ENCODE measurements around the gene ANXA6.

The ANXA6 gene

DNA sequence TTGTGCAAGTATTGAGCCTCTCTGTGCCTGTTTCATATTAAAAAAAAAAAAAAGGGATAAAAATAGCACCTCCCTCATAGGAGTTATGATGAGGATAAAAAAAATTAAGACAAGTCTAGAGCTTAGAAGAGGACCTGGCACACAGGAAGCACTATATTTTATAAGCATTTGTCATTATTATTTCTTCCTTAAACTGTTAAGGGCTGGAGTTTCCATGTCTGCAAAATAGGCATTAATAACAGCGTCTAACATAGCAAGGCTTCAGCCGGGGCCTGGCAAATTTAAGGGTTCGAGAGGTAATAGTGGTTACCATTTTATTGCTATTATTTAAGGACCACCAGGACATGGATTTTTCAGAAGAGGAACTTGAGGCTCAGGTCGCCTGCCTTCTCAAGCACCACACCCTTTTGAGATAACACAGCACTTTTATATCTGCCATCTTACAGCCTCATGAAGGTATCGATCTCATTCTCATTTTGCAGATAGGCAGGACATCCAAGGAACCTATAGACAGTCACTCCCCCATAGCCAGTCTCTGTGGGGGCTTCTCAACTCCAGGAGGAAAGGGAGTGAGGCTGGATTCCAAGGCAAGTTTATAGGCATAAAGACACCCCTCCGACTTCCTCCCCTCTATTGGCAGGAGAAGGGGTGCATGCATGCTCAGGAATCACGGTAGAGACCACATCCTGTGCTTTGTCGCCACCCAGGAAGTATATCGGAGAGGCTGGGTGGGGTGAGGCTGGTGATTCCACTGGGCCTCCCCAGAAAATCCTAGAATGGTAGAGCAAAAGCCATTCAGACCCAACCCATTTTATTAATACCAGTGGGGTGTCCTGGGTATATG lies 2.4 kb downstream of the ANXA6 start:
- DNase-seq, result no peak

DNA sequence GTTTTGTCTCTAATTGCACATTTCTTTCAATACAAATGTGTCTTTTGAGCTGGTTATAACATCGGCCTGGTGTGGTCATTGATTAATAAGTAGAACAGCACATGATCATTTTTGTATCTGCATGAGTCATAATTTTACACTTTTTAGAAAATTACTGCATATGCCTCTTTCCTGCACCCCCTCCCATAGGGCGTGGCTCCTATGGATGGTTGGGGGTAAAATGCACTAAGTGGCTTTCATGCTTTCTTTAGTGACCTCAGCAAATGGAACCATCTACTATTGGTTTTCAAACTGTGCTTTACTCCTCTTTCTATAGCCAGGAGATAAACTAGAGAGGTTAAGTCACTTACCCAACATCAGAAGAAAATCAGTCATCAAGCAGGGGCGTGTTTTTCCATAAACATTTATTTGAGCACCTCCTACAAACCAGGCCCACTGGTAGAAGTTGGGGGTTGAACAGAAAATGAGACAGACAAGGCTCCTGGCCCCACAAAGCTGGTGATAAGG lies 3.8 kb downstream of the ANXA6 start:
- no peak for DNase-seq

DNA sequence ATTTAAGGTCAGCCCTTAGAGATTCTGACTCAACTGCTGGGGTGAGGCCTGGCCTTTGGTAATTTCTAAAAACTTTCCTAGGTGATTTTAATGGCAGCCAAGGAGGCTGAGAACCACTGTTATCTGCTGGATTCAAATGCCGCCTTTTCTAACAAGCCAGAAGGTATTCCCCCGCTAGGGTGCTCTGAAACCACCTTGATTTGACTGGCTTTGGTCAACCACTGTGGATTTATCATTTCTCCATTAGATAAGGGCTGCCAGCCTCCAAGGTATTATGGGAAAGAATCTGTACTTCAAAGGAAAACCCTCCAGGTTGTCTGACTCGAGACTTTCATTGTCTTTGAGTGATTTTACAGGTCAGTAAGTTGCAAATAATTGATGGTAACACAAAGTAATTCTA lies 4.3 kb downstream of the ANXA6 start:
- no peak for DNase-seq

DNA sequence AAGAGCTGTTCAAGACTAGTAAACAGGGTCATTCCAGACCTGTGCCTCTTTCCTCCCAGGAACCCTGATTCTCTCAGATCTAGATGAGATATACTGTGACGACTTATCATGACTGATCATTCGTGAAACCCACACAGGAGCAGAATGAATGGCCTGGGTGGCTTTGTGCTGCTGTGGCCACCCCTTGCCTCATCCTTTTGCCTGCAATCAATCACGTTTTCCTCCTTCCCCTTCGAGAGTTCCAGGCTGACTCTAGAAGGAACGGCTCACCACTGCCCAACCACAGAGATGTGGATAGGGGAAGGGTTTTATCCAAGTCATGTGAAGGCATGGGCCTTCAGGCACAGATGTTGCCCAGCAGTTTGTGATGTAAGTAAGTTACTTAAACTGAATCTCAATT lies 5.8 kb downstream of the ANXA6 start:
- peak in 1 of 51 donors; percentile 11 for DNase-seq

DNA sequence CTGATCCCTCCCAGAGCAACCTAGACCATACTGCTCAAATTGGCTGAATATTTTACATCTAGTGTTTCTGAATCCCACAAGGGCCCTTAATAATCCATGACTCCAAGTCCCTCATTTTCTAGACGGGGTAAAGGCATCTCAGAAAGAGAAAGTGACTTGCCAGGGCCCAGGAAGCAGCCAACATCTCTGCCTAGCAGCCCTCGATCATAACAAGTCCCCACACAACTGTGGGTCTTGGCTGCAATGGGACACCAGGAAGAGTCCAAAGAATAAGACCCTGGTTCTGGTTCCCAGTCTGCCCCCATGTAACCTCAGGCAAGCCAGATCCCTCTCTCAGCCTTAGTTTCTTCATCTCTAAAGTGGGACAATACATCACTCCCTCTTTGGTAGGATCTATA lies 6.3 kb downstream of the ANXA6 start:
- no peak for DNase-seq

DNA sequence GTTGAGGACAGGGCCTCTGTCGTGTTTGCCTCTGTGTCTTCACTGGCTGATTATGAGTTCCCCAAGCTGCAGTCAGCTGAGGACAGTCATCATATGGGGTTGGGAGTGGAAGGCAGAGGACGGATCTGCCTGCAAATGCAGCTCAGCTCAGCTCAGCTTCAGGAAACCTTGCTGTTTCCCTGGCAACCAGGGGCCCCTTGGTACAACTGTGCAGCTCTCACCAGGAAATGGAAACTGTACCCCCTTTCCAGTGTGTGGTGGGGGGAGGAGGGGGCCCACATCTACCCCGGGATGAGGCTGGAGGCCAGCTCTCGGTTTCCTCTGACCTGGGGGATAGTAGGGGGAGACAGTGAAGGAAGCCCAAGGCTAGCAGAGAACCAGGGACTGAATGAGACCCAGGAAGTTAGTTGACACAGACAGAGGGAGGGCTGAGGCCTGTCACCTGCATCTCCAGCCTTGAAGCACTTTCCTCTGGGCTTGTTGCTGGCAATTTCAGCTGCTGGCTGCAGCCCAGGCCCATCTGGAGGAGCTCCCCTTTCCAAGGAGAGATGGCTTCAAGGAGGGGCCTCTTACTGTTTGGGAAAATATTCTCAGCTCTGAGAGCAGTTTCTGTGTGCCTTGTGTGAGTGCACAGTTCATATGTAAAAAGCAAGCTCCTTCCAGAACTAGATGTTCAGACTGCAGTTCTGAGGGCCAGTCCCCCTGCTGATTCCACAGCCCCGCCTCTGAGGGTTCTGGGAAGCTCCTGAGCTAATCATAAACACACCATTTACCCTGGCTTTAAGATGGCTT lies 6.9 kb downstream of the ANXA6 start:
- peak in 21 of 51 donors; percentile 7 to 54 (median 26) for DNase-seq

DNA sequence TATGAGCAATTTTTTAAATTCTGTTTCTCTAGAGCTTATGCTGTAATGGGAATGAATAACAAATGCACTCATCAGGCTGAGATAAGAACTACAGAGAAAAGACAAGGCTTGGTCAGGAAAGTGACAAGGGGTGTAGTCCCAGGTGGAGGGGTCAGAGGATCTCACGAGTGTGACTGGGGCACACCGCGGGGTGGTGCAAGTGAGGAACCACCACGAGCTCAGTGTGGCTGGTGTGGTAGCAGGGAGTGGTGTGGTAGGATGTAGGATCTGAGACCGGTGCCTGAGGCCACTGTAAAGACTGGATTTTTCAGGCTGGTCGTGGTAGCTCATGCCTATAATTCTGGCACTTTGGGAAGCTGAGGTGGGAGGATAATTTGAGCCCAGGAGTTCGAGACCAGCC lies 9.0 kb downstream of the ANXA6 start:
- DNase-seq, result no peak

DNA sequence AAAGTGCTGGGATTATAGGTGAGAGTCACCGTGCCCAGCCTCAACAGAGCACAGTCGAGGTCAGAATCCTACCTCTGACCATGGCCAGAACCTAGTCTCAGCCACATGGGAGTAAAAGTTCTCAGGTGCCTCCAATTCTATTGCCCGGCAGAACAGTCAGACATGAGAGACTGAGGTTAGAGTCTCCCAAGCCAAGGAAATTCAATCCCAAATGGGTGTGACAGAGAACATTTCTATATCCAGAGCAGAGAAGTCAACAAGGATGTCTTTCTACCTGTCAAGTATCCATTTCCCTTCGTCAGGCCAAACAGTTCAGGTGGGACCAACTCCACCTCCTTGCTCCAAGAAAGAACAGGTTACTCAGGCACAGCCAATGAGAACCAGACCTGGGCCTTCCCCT lies 10.5 kb downstream of the ANXA6 start:
- no peak for DNase-seq

DNA sequence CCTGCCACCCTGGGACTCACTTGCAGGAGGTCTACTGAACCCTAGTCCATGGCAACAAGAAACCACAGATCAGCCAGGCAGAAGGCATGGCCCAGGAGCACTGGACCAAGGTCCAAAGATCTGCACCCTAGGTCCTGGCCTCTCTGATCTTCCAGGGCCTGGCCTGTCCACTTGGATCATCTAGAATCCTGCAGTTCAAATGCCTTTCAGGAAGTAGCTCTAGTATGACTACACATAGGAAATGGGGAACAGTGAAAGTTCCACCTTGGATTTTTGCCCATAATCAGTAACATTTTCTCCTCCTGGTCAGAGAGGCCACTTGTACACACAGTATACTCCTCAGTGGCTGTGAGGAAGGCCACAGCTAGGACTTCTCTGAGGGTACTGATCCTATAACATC lies 11.5 kb downstream of the ANXA6 start:
- no peak for DNase-seq

DNA sequence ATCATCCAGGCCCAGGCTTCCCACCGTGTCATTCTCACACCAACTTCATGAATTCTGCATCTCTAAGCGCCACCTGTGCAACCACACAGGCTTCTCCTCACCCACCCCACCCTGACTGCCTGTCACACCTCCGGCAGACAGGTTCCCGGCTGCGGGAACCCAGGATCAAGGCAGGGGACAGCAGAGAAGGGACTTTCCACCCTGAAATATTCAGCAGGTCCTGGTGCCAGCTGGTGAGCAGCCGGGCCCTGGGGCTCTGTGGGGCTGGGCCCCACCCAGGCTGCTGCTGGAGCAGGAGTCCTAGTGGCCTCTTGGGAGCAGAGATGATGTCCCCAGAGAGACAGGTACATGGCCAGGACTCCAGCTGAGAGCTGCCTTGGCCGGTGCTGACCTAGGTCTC lies 12.7 kb downstream of the ANXA6 start:
- DNase-seq, result no peak

DNA sequence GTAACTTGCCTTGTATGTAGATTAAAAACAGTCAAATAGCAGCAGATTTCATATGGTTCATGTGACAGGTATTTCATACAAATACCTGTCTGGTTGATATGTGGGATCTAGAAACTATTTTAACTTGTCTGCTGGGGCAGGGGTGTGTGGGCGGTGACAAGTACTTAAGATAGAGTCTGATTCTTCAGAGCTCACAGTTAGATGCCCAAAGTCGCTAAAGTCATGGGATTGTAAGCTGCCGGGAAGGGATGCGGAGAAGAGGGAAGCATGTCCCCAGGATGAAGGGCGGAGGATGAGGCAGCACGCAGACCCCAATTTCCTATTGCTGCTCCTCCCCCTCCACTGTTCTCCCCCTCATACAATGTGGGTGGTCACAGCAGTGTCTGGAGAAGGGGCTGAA lies 13.3 kb downstream of the ANXA6 start:
- peak in 1 of 51 donors; percentile 9 for DNase-seq

DNA sequence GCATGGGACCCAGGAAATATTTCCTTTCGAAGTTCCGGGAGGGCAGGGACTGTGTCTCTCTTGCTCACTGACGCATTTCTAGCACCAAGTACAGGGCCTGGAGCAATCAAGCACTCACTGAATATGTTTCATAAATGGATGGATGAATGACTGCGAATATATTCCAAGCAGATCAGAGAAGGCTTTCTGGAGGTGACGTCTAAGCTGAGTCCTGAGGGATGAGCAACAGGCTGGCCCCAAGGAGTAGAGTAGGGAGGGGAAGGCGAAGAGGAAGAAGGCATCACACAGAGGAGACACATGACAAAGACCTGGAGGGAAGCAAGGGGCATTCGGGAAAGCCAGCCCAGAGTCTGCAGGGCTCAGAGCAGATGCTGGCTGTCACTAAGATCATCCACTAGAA lies 13.9 kb downstream of the ANXA6 start:
- no peak for DNase-seq

DNA sequence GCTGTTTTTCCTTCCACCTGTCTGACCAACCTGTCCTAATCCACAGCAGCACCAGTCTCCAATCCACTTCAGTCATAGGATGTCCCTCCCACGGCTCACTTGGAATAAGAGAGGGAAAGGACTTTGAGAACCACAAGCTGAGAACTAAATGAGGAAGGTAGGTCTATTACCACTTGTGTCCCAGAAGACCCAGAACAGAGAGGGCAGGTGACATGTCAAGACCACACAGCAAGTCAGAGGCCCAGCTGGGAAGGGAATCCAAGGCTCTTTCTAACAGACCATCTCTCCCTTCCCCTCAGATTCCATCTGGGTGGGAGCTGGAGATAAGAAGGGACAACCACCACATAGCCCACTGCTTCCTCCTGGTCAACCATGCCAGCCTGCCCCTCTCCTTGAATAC lies 14.6 kb downstream of the ANXA6 start:
- DNase-seq, result no peak

DNA sequence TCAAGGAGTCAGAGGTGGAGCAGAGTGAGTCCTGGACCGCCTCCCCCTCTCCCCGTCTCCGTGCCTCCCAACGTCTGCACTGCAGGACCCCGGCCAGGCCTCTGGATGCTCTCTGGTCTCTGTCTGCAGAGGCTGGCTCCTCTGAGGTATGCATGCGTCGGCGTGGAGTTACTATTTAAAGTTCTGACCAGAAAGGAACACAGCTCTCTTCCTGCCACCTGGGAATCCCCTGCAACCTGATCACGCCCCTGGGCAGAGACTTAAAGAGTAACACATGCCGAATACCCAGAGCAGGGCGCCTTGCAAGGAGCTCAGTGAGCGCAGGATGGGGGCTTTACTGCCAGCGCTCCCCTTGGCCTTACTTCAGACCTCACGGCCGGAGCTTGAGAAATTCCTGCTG lies 16.0 kb downstream of the ANXA6 start:
- peak in 1 of 51 donors; percentile 22 for DNase-seq

DNA sequence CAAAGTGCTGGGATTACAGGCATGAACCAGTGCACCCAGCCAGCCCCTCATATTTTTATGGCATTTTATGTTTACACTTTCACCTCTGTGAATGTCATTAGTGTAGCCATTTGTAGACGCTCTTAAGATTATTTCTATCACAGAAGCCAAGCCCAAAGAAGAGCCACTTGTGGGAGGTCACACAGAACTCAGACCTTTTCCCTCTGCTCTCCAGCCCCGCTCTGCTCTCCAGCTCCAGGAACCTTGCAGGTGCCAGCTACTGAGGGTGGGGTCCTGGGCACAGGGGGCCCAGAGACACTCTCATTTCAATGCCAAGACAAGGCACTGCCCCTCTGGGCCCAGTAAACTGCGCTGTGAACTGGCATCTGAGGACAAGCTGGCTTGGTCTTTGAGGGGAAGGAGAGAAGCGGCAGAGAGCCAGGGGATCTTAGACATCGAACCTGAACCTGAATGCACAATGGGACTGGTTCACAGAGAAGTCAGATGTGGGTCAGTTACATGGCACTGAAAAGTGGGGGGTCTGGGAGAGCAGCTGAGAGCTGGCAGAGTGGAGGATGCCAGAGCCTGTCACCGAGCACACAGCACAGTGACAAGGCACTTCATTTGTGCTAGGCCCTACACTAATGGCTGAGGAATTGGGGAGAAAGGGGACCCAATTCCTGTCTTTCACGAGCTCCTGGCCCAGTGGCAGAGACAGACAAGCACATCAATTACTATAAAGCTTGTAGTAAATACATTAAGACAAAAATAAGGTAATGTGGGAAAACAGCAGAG lies 16.7 kb downstream of the ANXA6 start:
- peak in 19 of 51 donors; percentile 15 to 57 (median 33) for DNase-seq

DNA sequence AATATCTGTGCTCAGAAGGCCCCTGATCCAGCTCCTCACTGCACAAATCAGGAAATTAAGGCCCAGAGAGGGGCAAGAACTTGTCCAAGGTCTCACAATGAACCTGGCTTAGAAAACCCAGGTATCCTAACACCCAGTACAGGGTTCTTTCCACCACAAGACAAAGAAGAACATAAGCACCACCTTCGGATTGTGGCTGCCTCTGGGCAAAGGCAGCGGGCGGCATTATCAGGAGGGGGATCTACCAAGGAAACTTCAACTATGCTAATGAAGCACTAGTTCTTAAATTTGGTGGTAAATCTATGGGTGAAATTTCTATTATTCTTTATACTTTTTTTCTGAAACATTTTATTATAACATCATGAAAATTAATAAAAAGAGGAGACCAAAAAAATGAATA lies 17.9 kb downstream of the ANXA6 start:
- no peak for DNase-seq

DNA sequence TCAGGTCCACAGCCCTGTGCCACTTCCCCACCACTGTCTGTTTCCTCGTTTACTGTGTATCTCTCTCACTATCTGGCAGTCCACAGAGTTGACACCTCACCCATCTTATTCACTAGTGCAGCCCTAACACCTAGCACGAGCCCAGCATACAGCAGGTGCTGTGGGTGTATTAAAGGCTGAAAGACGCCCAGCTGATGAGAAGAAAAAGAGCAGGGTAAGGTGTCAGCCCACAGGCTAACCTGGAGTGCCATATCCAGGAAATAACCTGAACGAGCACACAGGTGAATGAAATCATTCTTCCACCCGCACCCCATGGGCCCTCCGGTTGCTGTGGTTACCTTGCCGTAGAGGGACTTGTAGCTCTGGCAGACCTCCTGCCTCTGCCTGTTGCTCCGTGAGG lies 18.6 kb downstream of the ANXA6 start:
- DNase-seq, result no peak

DNA sequence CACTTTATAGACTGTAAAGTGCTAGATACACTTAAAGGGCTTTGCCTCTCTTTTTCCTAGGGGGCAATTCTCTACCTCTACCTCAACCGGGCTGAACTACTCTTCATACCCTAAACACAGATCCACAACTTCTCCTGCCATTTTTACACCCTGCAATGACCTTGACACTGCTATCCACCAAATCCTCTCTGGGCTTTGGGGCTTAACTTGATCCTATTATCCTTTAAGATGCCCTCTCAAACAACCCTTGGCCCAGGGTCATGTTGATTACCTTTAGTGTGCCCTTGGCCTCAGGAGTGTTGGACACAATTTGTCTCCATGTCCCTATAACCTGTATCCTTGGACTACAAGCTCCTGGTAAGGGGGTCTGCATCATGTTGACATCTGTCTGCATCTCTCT lies 19.5 kb downstream of the ANXA6 start:
- DNase-seq, result no peak

DNA sequence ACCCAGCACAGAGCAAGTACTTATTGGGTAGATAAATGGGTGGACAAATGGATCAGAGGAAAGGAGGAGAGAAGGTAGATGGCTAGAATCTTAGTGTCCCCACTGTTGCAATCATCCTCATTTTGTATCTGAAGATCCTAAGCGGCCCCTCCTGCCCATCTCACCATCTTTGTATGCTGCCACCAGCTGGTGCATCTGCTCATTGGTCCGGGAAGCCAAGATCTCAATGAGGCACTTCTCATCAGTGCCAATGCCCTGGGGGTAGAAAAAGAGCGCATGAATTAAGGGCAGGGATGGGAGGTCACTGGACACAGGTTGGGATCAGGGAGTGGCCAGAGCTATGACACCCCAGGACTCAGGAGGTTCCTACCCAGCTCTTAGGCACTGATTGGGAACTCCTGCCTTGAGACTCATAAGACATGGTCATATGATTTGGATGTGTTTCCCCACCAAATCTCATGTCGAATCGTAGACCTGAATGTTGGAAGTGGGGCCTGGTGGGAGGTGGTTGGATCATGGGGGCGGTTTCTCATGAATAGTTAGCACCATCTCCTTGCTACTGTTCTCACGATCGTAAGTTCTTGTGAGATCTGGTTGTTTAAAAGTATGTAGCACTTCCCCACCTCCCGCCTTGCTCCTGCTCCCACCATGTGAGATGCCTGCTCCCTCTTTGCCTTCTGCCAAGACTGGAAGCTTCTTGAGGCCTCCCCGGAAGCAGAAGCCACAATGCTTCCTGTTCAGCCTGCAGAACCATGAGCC lies 20.3 kb downstream of the ANXA6 start:
- no peak for DNase-seq

DNA sequence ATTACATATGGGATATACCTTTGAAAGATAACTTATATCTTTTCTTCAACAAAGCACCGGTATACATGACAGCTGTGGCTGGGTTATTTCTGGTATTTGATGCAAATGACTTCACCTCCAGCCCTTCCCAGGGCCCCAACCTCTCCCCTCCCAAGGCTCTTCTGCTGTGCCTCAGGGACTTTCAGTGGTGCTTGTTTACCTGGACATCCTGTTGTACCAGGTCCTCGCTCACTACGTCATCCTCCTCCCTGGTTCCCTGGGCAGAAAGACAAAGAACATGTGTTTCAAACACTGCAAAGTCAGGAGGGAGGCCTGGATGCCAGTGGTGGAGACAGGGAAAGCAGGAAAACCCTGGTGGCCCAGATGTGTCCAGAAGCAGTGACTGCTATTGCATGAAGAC lies 23.4 kb downstream of the ANXA6 start:
- no peak for DNase-seq

DNA sequence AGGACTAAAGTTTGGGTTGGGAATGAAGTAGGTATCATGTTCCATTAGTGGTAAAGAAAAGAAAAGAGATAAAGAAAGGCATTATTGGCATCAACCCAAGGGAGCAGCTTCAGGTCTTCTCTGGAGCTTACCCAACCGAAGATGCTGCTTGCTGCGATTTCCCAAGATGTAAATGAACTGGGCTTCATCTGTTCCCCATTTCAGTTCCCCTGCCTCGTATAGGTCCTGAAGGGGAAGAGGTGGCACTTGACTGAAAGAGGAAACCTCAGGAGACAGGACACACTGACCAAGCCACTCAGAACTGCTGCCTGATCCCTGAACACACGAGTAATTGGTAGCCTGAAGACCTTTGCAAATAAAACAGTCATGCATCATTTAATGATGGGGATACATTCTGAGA lies 24.6 kb downstream of the ANXA6 start:
- DNase-seq, result peak in 1 of 51 donors; percentile 6

All from hypothalamus (tissue), 51 donors.